H7 (cell line): ENCODE results near the gene ZNF341. TPM values are rescaled to one million over a fixed set of nuclear protein-coding genes. Genes with fewer than 3 reads are reported as not detected.
A peak's percentile ranks its signal among the peaks of the same experiment; 100 is the strongest.

ENCODE experiments used
- DNase-seq: peaks from one replicate; pipeline ENCODE4 v3.0.0; 2012
- H3K27me3 ChIP-seq: 2 replicates; pipeline ENCODE4 v1.6.0; 2011; ENCODE audit warnings: mild to moderate bottlenecking, low read length; ENCODE audit not compliant: control insufficient read depth, insufficient read depth
- H3K36me3 ChIP-seq: replicated peaks from 2 replicates; pipeline ENCODE4 v1.5.1; 2011; ENCODE audit warnings: low read length; ENCODE audit not compliant: control insufficient read depth, insufficient read depth
- H3K4me3 ChIP-seq: 2 replicates; pipeline ENCODE4 v1.5.1; 2011; ENCODE audit warnings: low read depth, mild to moderate bottlenecking, control low read depth, low read length, moderate library complexity; ENCODE audit not compliant: insufficient read depth
- total RNA-seq: library from RNA; depleted of rRNA; stranded (reverse); fragments of >200 nt; shearing (Covaris generic); gene quantifications from 2 replicates; pipeline ENCODE4 v1.2.3, GENCODE V29; 2014; rRNA removed

The ZNF341 gene
- 6.7 and 7.0 TPM in 2 replicates for total RNA-seq

- H3K4me3 ChIP-seq, result peak within 1 kb of the TSS; percentile 76
- DNase-seq, result peak; percentile 94
- H3K36me3 ChIP-seq, result no peaks in the 10 kb centered on the region
- no peaks in the 10 kb centered on the region for H3K27me3 ChIP-seq
Measured at GRCh38 chr20:33731693-33732165, at the start of gene ZNF341. Gene ZNF341 (plus strand): TSS chr20:33731996. CDS start chr20:33732022, 26 bp downstream.

GRCh38 chr20:33684533-33685327 is 47.1 kb upstream of the ZNF341 start:
- peak; percentile 82 for DNase-seq
- Histone ChIP-seq H3K36me3 (peaks cover 5% of the 10 kb centered on the region), H3K27me3 (peaks cover 3% of the 10 kb centered on the region; the same call in 1 of the 2 replicates), H3K4me3 (peak overlapping the region; percentile 82)

- DNase-seq, result peak; percentile 86
- H3K27me3 ChIP-seq, result peaks cover 3% of the 10 kb centered on the region; the same call in 1 of the 2 replicates
Measured at GRCh38 chr20:33685328-33686099, 46.3 kb upstream of the ZNF341 start.

GRCh38 chr20:33686100-33686983 is 45.5 kb upstream of the ZNF341 start, which contains the start of gene E2F1:
Gene E2F1 (minus strand): TSS chr20:33686385. CDS start chr20:33686264, 121 bp downstream.
- H3K4me3 ChIP-seq, result peak within 1 kb of the TSS; percentile 82
- peak; percentile 100 for DNase-seq

More at GRCh38 chr20:33685328-33686099, 46.3 kb upstream of the ZNF341 start:
- Histone ChIP-seq H3K4me3 (peak overlapping the region; percentile 82), H3K36me3 (no peaks in the 10 kb centered on the region; the same call in none of the 2 replicates)

GRCh38 chr20:33686984-33687366 is 44.8 kb upstream of the ZNF341 start:
- H3K27me3 ChIP-seq, result peaks cover 4% of the 10 kb centered on the region; the same call in 1 of the 2 replicates
- DNase-seq, result no peak
- peak overlapping the region; percentile 6; the same call in 1 of the 2 replicates for H3K4me3 ChIP-seq
- no peaks in the 10 kb centered on the region; the same call in 1 of the 2 replicates for H3K36me3 ChIP-seq

More at GRCh38 chr20:33686100-33686983, 45.5 kb upstream of the ZNF341 start, which contains the start of gene E2F1:
- Histone ChIP-seq H3K27me3 (peaks cover 4% of the 10 kb centered on the region; the same call in 1 of the 2 replicates), H3K36me3 (no peaks in the 10 kb centered on the region; the same call in 1 of the 2 replicates)

GRCh38 chr20:33687370-33687915 is 44.4 kb upstream of the ZNF341 start:
- Histone ChIP-seq H3K27me3 (peaks cover 4% of the 10 kb centered on the region; the same call in 1 of the 2 replicates), H3K4me3 (no peak overlapping the region), H3K36me3 (no peaks in the 10 kb centered on the region; the same call in 1 of the 2 replicates)
- DNase-seq, result no peak

- Histone ChIP-seq H3K27me3 (peaks cover 4% of the 10 kb centered on the region; the same call in 1 of the 2 replicates), H3K36me3 (no peaks in the 10 kb centered on the region; the same call in 1 of the 2 replicates), H3K4me3 (no peak overlapping the region)
- no peak for DNase-seq
Measured at GRCh38 chr20:33687993-33688937, 43.5 kb upstream of the ZNF341 start.

GRCh38 chr20:33688938-33689424 is 42.8 kb upstream of the ZNF341 start:
- Histone ChIP-seq H3K27me3 (peaks cover 4% of the 10 kb centered on the region; the same call in 1 of the 2 replicates), H3K36me3 (no peaks in the 10 kb centered on the region; the same call in 1 of the 2 replicates), H3K4me3 (no peak overlapping the region)
- no peak for DNase-seq

GRCh38 chr20:33689493-33689892 is 42.3 kb upstream of the ZNF341 start:
- DNase-seq, result no peak
- Histone ChIP-seq H3K27me3 (peaks cover 4% of the 10 kb centered on the region; the same call in 1 of the 2 replicates), H3K36me3 (no peaks in the 10 kb centered on the region), H3K4me3 (no peak overlapping the region)

GRCh38 chr20:33689973-33690372 is 41.8 kb upstream of the ZNF341 start:
- no peaks in the 10 kb centered on the region for H3K36me3 ChIP-seq
- DNase-seq, result no peak
- no peak overlapping the region for H3K4me3 ChIP-seq
- H3K27me3 ChIP-seq, result peaks cover 4% of the 10 kb centered on the region; the same call in 1 of the 2 replicates

- Histone ChIP-seq H3K36me3 (no peaks in the 10 kb centered on the region), H3K4me3 (no peak overlapping the region), H3K27me3 (peaks cover 1% of the 10 kb centered on the region; the same call in 1 of the 2 replicates)
- DNase-seq, result no peak
Measured at GRCh38 chr20:33693289-33693688, 38.5 kb upstream of the ZNF341 start.
